NOMO-1 treated with dmso at 0.1 percent for 144 hours (cell line): ENCODE results near the gene ZNF273.
"Not testable (repeated sequence)": the region's sequence is repeated elsewhere in the genome, so short reads cannot be mapped to it uniquely, and the experiment has no call there.

Experiments used
- DNase-seq: peaks from one replicate; lab custom pipeline; 2025; ENCODE audit not compliant: unreplicated experiment; lab: John Stamatoyannopoulos, UW

Gene ZNF273

GRCh38 chr7:64888901-64889685, 14.0 kb upstream of the ZNF273 start:
- peak; percentile 9 for DNase-seq

- DNase-seq: no peak
Observed at GRCh38 chr7:64889686-64890162, 13.3 kb upstream of the ZNF273 start.

GRCh38 chr7:64890273-64890672, 12.8 kb upstream of the ZNF273 start:
- DNase-seq: not testable (repeated sequence)

GRCh38 chr7:64890761-64891362, 12.2 kb upstream of the ZNF273 start:
- no peak for DNase-seq

GRCh38 chr7:64891363-64892081, 11.6 kb upstream of the ZNF273 start:
- DNase-seq: not testable (repeated sequence)

GRCh38 chr7:64892116-64892515, 11.0 kb upstream of the ZNF273 start:
- no peak for DNase-seq

- DNase-seq: no peak
Observed at GRCh38 chr7:64892666-64893309, 10.3 kb upstream of the ZNF273 start.

GRCh38 chr7:64893401-64893800, 9.7 kb upstream of the ZNF273 start:
- DNase-seq: no peak

- DNase-seq: not testable (repeated sequence)
Observed at GRCh38 chr7:64902461-64902805, 640 bp upstream of the ZNF273 start.

GRCh38 chr7:64904008-64904407, 935 bp downstream of the ZNF273 start:
- DNase-seq: no peak

GRCh38 chr7:64905133-64905532, 2.1 kb downstream of the ZNF273 start:
- no peak for DNase-seq

- no peak for DNase-seq
Observed at GRCh38 chr7:64905547-64905946, 2.5 kb downstream of the ZNF273 start.

- no peak for DNase-seq
Observed at GRCh38 chr7:64907641-64908326, 4.7 kb downstream of the ZNF273 start.

- DNase-seq: no peak
Observed at GRCh38 chr7:64908358-64908757, 5.3 kb downstream of the ZNF273 start.

- no peak for DNase-seq
Observed at GRCh38 chr7:64914557-64914956, 11.5 kb downstream of the ZNF273 start.

GRCh38 chr7:64915301-64915700, 12.2 kb downstream of the ZNF273 start:
- not testable (repeated sequence) for DNase-seq

GRCh38 chr7:64928252-64929187, 25.4 kb downstream of the ZNF273 start:
- not testable (repeated sequence) for DNase-seq

GRCh38 chr7:64934478-64934877, 31.4 kb downstream of the ZNF273 start:
- DNase-seq: no peak

GRCh38 chr7:64938540-64938939, 35.5 kb downstream of the ZNF273 start:
- DNase-seq: no peak

- DNase-seq: not testable (repeated sequence)
Observed at GRCh38 chr7:64940021-64940420, 36.9 kb downstream of the ZNF273 start.
